Transverse colon (tissue), 4 donors: ENCODE data around the gene PYCR2.

Experiments used
- POLR2A ChIP-seq: fragments of 450-650 bp; IDR thresholded peaks from one replicate; pipeline ENCODE4 v1.6.1; 2016; ENCODE audit warnings: antibody characterized with exemption, mild to moderate bottlenecking, moderate library complexity
- POLR2AphosphoS5 ChIP-seq, 3 donors: sonication (generic); formaldehyde crosslinking; IDR thresholded peaks; one replicate each; pipeline ENCODE4 v1.6.1; 2016; ENCODE audit warnings: antibody characterized with exemption in 3 of 3
- TF ChIP-seq, protein P1 (sequence below), 5 experiments: fragments of 200-600 bp in 3 of 5; fragments of 450-650 bp in 2 of 5; sonication (generic) in 3 of 5; IDR thresholded peaks; 1 replicate in 2 of 5; 2 replicates in 3 of 5; pipeline ENCODE4 v1.5.1; 2016 to 2017; ENCODE audit warnings: antibody characterized with exemption in 5 of 5, inconsistent platforms in 3 of 5, mild to moderate bottlenecking in 2 of 5, moderate library complexity in 1 of 5

DNA sequence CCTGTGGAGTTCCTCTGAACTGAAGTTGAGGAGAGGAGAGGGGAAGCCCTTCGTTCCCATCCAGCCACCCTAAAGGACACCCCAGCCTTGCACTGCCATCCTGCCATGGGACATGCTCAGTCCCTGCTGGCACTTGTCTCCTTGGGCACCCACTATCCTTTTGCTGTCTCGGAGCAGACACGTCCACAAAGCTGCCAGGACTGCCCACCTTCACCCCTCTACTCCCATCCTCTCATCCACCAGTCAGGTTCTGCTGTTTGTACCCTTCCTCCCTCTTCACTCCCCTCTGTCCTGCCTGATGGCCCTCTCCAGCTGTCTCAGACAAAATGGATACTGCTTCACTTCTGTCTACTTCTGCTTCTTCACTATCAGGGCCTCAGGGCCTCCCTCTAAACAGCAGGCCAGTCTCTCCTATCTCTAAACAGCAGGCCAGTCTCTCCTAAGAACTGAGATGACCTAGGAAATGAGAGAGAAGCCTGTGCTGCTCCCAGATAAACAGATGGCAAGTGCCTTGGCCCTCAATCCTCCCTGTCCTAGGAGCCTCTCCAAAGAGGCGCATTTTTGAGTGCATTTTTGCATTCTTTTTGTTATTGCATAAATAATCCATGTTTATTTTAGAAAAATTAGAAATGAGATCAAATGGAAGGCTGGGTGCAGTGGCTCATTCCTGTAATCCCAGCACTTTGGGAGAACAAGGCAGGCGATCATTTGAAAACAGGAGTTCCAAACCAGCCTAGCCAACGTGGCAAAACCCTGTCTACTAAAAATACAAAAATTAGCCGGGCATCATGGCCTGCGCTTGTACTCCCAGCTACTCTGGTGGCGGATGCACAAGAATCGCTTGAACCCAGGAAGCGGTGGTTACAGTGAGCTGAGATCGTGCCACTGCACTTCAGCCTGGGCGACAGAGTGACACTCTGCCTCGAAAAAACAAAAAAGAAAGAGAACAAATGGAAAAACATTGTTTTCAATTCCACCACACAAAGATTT lies 4.4 kb upstream of the PYCR2 start:
- TF ChIP-seq, protein P1, sequence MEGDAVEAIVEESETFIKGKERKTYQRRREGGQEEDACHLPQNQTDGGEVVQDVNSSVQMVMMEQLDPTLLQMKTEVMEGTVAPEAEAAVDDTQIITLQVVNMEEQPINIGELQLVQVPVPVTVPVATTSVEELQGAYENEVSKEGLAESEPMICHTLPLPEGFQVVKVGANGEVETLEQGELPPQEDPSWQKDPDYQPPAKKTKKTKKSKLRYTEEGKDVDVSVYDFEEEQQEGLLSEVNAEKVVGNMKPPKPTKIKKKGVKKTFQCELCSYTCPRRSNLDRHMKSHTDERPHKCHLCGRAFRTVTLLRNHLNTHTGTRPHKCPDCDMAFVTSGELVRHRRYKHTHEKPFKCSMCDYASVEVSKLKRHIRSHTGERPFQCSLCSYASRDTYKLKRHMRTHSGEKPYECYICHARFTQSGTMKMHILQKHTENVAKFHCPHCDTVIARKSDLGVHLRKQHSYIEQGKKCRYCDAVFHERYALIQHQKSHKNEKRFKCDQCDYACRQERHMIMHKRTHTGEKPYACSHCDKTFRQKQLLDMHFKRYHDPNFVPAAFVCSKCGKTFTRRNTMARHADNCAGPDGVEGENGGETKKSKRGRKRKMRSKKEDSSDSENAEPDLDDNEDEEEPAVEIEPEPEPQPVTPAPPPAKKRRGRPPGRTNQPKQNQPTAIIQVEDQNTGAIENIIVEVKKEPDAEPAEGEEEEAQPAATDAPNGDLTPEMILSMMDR (IDR thresholded peaks at IDR 0.05): no peak
- TF ChIP-seq POLR2A: no peak
- no peak for TF ChIP-seq POLR2AphosphoS5 (IDR thresholded peaks at IDR 0.05)
